Loucy (cell line): ENCODE results near the gene SOX8.
"Not testable (repeated sequence)": the region's sequence is repeated elsewhere in the genome, so short reads cannot be mapped to it uniquely, and the experiment has no call there.

ENCODE experiments used
- EZH2phosphoT487 ChIP-seq: fragments of 200-600 bp; IDR thresholded peaks from 2 replicates; pipeline ENCODE4 v1.6.1; 2018; ENCODE audit warnings: antibody characterized with exemption, mild to moderate bottlenecking, moderate library complexity, borderline replicate concordance
- TF ChIP-seq, protein P1 (sequence below): fragments of 200-600 bp; sonication (generic); conservative IDR thresholded peaks from 2 replicates; pipeline ENCODE4 v1.5.1; 2014; ENCODE audit warnings: mild to moderate bottlenecking, antibody characterized with exemption, low read length

DNA sequence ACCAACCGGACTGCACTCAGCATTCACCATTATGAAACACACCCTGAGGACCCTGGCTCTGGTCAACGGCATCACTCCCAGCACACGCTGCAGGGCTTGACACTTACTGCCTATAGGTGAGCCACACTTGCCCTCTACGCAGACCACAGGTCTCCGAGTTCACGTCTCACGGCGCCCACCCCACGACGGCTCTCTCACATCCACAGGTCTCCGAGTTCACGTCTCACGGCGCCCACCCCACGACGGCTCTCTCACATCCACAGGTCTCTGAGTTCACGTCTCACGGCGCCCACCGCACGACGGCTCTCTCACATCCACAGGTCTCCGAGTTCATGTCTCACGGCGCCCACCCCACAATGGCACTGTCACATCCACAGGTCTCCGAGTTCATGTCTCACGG is 25.8 kb upstream of the SOX8 start:
- TF ChIP-seq, protein P1, sequence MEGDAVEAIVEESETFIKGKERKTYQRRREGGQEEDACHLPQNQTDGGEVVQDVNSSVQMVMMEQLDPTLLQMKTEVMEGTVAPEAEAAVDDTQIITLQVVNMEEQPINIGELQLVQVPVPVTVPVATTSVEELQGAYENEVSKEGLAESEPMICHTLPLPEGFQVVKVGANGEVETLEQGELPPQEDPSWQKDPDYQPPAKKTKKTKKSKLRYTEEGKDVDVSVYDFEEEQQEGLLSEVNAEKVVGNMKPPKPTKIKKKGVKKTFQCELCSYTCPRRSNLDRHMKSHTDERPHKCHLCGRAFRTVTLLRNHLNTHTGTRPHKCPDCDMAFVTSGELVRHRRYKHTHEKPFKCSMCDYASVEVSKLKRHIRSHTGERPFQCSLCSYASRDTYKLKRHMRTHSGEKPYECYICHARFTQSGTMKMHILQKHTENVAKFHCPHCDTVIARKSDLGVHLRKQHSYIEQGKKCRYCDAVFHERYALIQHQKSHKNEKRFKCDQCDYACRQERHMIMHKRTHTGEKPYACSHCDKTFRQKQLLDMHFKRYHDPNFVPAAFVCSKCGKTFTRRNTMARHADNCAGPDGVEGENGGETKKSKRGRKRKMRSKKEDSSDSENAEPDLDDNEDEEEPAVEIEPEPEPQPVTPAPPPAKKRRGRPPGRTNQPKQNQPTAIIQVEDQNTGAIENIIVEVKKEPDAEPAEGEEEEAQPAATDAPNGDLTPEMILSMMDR, result not testable (repeated sequence)
- TF ChIP-seq EZH2phosphoT487, result not testable (repeated sequence)
